ENCODE data around the gene PDCD2L.
"Not testable (repeated sequence)": the region's sequence is repeated elsewhere in the genome, so short reads cannot be mapped to it uniquely, and the experiment has no call there.

GRCh38 chr19:34469026-34469425 is 64.8 kb downstream of the PDCD2L start:
- not testable (repeated sequence) for TF ChIP-seq CTCF (IDR thresholded peaks at IDR 0.05); ZFX (IDR thresholded peaks at IDR 0.05; ENCODE audit: borderline replicate concordance)

Data from 22Rv1 (cell line).